A549 treated with ZK216348 at 1 μM for 4 hours (cell line): ENCODE measurements around the gene RRAS. TPM values are rescaled to one million over a fixed set of nuclear protein-coding genes. Genes with fewer than 3 reads are reported as not detected.

Experiments
- total RNA-seq: library from RNA; stranded (reverse); fragments of 200-300 nt; extraction: Qiagen RNA extraction; gene quantifications from 5 replicates; pipeline ENCODE4 v1.2.3, GENCODE V29; 2022; ENCODE audit warnings: low read depth

Gene RRAS
- 70.1 to 151 TPM (median 135 TPM) in 5 replicates for total RNA-seq

DNA sequence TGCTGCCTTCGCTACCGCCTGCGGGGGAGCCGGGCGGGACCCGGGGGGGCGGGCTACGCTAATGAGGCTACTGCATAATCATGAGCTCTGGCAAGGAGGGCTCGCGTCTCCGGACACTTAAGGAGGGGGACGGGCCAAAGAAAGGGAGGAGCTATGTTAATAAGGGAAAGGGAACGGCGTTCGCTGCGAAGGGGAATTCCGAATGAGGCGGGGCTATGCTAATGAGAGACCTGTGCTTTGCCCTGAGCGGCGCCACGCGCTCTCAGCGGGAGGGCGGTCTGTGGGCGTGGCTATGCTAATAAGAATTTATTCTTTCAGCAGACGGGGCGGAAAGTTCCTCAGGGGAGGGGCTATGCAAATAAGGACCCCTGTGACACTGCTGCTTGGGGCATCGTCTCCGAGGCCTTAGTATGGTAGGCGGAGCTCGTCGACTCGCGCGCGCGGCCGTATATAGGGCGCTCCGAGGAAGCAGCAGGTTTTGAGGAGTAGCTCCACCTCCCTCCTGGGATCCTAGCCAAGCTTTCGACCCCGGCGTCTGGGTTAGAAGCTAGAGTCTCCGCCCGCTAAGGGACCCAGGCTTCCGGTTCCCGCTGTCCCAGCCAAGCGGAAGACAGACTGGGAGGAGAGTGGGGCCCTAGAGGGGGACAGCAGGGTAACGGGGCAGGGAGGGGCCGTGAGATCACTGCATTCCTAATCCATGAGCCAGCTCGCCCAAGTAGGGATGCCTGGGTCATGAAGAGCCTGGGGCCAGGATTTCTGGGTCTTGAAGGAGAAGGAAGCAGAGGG is at the start of gene RRAS:
Gene RRAS (minus strand): TSS at position 31 of the 786 bp plus-strand sequence. CDS start 45 bp downstream, outside the sequence.

DNA sequence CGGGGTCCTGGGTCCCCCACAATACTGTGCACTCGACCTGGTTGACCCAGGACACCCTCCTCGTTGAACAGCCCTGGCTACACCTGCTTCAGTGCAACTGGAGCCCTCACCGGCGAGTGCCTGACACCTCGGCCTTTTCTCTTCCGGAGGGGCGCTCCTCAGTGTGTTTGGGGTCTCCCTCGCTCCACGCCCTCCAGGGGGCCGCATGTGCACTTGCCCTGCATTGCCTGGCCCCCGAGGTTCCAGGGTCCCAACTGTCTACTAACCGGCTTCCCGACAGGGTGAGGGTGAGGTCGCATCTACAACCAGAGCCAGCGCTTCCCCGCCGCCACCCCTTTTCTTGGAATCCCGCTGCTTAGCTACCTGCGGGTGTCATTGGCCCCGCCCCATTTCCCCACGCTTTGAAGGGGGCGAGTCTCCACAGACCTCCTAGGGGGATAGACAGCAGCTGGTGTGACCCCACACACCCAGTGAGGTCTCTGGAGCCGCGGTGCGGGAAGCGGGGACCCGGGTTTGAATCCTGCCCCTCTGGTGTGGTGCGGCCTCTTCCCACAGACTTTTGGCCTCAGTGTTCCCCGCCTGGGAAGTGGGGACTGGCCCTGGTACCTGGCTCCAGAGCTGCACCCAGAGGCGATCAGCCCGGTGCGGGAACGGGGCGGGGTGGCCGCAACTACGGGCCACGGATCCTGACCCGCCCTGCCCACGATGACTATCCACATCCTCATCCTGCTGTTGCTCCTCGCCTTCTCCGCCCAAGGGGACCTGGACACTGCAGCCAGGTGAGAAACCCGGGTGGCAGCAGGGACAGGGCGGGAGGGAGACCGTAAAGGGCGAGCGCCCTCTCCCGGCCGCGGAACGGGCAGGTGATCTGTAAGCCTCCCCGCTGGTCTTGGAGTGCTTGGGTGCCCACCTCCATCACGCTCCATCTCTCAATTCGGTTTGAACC is 49.5 kb upstream of the RRAS start, which contains the start of gene ADM5:
Gene ADM5 (plus strand): TSS at position 462 of the 946 bp plus-strand sequence. CDS start 244 bp downstream, at position 706.

DNA sequence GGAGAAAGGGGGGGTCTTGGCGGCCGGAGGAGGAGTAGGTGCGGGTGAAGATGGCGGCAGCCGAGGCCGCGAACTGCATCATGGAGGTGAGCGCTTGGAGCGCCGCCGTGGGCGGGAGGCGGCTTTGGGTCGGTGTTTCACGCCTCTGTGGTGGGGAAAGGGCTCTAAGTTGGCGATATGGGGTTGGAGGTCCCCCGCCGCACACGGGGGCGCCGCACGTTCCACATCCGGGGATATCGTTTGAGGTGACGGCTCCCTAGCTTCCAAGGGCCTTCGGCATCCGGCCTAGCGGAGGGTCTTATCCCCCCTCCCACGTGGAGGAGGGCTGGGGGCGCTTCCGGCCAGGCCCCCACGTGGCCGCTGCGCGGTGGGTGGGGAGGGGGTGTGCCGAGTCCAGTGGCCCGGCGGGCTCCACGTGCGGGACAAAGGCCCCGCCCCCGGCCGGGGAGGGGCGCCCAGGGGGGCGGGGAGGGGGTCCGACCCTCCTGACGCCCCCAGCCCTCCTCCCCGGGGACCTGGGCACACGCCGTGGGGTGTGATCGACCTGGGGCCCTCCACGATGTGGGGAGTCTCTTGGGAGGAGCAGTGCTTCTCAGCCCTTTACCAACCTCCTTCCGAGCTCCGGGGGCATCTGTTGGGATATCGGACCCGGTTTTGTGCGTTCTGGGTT is 37.4 kb upstream of the RRAS start, which contains the start of gene PRMT1:
Gene PRMT1 (plus strand): TSS at position 41 of the 670 bp plus-strand sequence. CDS start 10 bp downstream, at position 51.

DNA sequence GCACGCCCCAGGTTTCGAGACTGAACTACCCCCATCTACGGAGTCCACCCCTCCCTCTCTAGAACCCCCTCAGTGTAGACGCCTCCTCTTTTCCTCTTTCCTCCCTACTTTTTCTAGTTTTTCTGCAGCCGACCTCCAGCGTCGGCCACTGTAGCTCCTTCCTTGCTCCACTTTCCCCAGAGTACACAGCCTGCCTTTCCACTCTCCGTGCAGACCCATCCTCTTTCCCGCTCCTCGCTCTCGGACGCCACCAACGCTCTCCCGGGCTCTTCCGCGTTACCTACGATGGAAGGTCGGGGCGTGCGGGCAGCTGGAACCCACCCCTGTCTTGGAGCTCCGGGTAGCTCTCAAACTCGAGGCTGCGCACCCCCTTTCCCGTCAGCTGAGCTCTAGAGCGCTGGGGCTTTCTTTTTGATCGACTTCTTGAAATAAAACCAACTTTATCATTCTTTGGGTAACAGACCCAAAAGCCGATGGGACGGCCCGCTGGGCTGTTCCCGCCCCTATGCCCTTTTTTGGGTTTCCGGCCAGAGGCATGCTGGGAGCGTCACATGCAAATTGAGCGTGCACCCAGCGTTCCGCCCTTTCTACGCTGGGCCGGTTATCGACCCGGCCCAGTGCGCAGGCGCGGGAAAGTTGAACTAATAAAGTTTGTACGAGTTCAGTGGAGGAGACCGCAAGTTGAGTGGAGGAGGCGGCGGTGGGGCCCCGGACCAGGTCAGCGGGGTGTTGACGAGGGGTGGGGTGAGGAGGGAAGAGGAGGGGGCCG is 25.6 kb upstream of the RRAS start, which contains the start of the genes BCL2L12 and IRF3:
Gene BCL2L12 (plus strand): TSS at position 583 of the 769 bp plus-strand sequence. CDS start 760 bp downstream, outside the sequence.
Gene IRF3 (minus strand): TSS at position 507 of the 769 bp plus-strand sequence. CDS start 1,019 bp downstream, outside the sequence.

DNA sequence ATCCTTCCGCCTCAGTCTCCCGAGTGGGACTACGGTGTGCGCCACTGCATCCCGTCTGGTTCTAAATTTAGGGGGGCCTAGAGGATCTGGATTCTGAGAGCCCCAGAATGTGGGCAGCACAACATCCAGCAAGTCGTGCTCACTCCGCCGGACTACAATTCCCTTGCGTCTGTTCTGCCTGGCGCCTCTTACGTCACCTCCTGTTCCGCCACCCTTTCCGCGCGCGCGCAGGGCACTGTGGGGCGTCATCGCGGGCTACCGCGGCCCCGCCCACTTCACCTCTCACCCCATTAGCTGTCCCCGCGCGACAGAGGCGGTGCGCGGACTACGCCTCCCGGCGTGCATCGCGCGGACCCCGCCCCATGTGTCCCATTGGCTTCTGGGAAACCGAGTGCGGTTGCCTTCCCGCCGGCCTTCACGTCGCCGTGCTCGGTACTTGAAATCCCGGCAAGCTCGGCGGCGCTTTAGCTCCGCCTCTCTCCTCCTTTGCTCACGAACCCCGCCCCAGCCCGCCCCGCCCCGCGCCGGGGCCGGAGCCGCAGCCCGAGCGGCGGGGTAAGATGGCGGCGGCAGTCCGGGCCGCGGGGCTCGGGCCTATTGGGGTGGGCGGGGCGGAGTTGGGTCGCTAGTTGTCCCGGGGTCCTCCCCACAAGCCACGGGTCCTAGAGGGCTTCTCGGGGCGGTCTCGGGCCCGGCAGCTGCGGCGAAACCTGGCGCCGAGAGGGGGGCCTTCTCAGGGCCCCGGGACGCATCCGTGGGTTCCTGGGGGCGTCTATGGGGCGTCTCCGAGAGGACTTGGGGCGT is 1.9 kb upstream of the RRAS start, which contains the start of gene SCAF1:
Gene SCAF1 (plus strand): TSS at position 522 of the 804 bp plus-strand sequence. CDS start 2,818 bp downstream, outside the sequence.

DNA sequence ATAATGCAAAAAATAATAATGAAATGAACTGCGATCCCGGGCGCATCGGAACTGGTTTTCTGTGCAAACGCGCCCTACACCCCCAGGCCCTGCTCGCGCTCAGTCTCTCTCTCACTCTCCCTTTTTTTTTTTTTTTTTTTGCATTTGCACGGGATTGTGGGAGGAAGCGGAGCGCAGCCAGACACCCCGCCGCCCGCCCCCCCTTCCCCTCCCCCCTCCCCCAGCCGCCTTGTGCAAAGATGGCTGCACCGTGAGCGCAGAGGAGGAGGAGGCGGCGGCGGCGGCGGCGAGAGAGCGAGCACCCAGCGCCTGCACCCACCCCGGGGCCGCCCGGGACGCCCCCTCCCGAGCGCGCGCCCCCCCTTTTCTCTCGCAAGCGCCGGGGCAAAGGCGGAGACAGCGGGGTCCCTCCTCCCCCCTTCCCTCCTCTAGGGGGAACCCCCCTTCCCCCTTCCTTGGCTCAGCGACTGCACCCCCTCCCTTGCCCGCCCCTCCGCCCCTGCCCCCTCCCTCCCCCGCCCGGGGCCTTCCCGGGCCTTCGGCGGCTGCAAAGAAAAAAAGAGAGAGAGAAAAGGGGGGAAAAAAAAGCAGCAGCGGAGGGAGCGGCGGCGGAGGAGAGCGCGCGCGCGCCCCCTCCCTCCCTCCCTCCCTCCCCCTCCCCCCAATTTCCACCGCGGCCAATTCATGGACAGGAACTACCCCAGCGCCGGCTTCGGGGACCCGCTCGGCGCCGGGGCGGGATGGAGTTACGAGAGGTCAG is 48.8 kb downstream of the RRAS start, which contains the start of gene PRR12:
Gene PRR12 (plus strand): TSS at position 212 of the 760 bp plus-strand sequence. CDS start 473 bp downstream, at position 685.

Other genes with a start within 250 kb of the RRAS start
- gene PTH2, start 216.7 kb downstream of the RRAS start, total RNA-seq, result not detected in 5 replicates
- 0.14 to 0.39 TPM (median 0.20 TPM) in 3 of 5 replicates, not detected in the others for gene GFY, start 214.8 kb downstream of the RRAS start, total RNA-seq
- gene SLC17A7, start 198.6 kb downstream of the RRAS start, total RNA-seq, result 0.24 to 0.81 TPM (median 0.51 TPM) in 5 replicates
- 92.5 to 93.8 TPM (median 93.2 TPM) in 5 replicates for gene PIH1D1, start 188.3 kb downstream of the RRAS start, total RNA-seq
- gene ALDH16A1, start 186.9 kb downstream of the RRAS start, total RNA-seq, result 12.1 to 27.7 TPM (median 25.8 TPM) in 5 replicates
- 0.70 to 1.6 TPM (median 1.1 TPM) in 5 replicates for gene FLT3LG, start 165.9 kb downstream of the RRAS start, total RNA-seq
- gene RPL13A, start 152.5 kb downstream of the RRAS start, total RNA-seq, result 3,231 to 4,145 TPM (median 3,896 TPM) in 5 replicates
- gene RPS11, start 143.7 kb downstream of the RRAS start, total RNA-seq, result 3,660 to 4,645 TPM (median 3,818 TPM) in 5 replicates
- gene FCGRT, start 127.5 kb downstream of the RRAS start, total RNA-seq, result 21.1 to 29.8 TPM (median 28.8 TPM) in 5 replicates
- 2.0 to 2.8 TPM (median 2.7 TPM) in 5 replicates for gene RCN3, start 112.1 kb downstream of the RRAS start, total RNA-seq
- 69.9 to 115 TPM (median 107 TPM) in 5 replicates for gene NOSIP, start 59.6 kb downstream of the RRAS start, total RNA-seq
- gene PRRG2, start 58.8 kb downstream of the RRAS start, total RNA-seq, result 0.39 to 1.1 TPM (median 0.94 TPM) in 5 replicates
- 20.1 to 39.3 TPM (median 34.5 TPM) in 5 replicates for gene PRR12, start 49.0 kb downstream of the RRAS start, total RNA-seq
- gene SCAF1, start 2.1 kb upstream of the RRAS start, total RNA-seq, result 32.3 to 79.6 TPM (median 75.1 TPM) in 5 replicates
- gene IRF3, start 25.7 kb upstream of the RRAS start, total RNA-seq, result 69.2 to 108 TPM (median 102 TPM) in 5 replicates
- gene BCL2L12, start 25.8 kb upstream of the RRAS start, total RNA-seq, result 49.1 to 71.5 TPM (median 65.4 TPM) in 5 replicates
- gene PRMT1, start 37.1 kb upstream of the RRAS start, total RNA-seq, result 329 to 426 TPM (median 425 TPM) in 5 replicates
- gene ADM5, start 49.5 kb upstream of the RRAS start, total RNA-seq, result 2.7 to 6.9 TPM (median 5.7 TPM) in 5 replicates
- 11.4 to 14.4 TPM (median 13.4 TPM) in 5 replicates for gene CPT1C, start 51.0 kb upstream of the RRAS start, total RNA-seq
- gene TSKS, start 123.2 kb upstream of the RRAS start, total RNA-seq, result not detected in 5 replicates
- 31.7 to 63.3 TPM (median 57.1 TPM) in 5 replicates for gene AP2A1, start 126.9 kb upstream of the RRAS start, total RNA-seq
- gene FUZ, start 173.1 kb upstream of the RRAS start, total RNA-seq, result 9.3 to 17.9 TPM (median 15.0 TPM) in 5 replicates
- gene MED25, start 178.1 kb upstream of the RRAS start, total RNA-seq, result 39.7 to 74.7 TPM (median 67.0 TPM) in 5 replicates
- 98.8 to 160 TPM (median 149 TPM) in 5 replicates for gene PTOV1, start 211.0 kb upstream of the RRAS start, total RNA-seq
- gene PNKP, start 227.4 kb upstream of the RRAS start, total RNA-seq, result 30.8 to 60.9 TPM (median 51.4 TPM) in 5 replicates
- gene AKT1S1, start 237.2 kb upstream of the RRAS start, total RNA-seq, result 64.4 to 121 TPM (median 114 TPM) in 5 replicates
- 16.6 to 25.0 TPM (median 22.9 TPM) in 5 replicates for gene TBC1D17, start 237.6 kb upstream of the RRAS start, total RNA-seq